CD4-positive, alpha-beta T cell (primary cell): ENCODE data around the gene DEFB132. TPM values are rescaled to one million over a fixed set of nuclear protein-coding genes. Genes with fewer than 3 reads are reported as not detected.
A peak's percentile ranks its signal among the peaks of the same experiment; 100 is the strongest.

ENCODE experiments used
- ATAC-seq: fragments of 200-7000 bp; cut with Tn5 transposase; one replicate; pipeline ENCODE4 v1.10.0; 2022; ENCODE audit warnings: mild to moderate bottlenecking; ENCODE audit not compliant: poor library complexity
- CTCF ChIA-PET: fragments of 350-600 bp; sonication (Branson Sonifier 250); formaldehyde crosslinking; loops from one replicate; lab custom pipeline; 2021; ENCODE audit warnings: antibody characterized with exemption, inconsistent platforms; lab: Charles Lee
- POLR2A ChIA-PET: fragments of 350-600 bp; sonication (Branson Sonifier 250); formaldehyde crosslinking; loops from one replicate; lab custom pipeline; 2021; ENCODE audit warnings: antibody characterized with exemption, inconsistent platforms; lab: Charles Lee
- DNase-seq, 14 experiments: peaks; one replicate each; pipeline ENCODE4 v3.0.0-alpha.2; 2013 to 2020; ENCODE audit warnings: mixed read lengths in 2 of 14
- H3K27ac ChIP-seq, 2 donors: one replicate each; pipeline versions ENCODE4 v1.5.1 to v1.7.0; 2013; ENCODE audit warnings: low read length in 2 of 2, low read depth in 1 of 2, mild to moderate bottlenecking in 1 of 2
- H3K27me3 ChIP-seq, 2 experiments: 1 replicate in 1 of 2; 2 replicates in 1 of 2; pipeline versions ENCODE4 v1.6.1 to v1.7.0; 2013; ENCODE audit warnings: low read length in 2 of 2, control low read depth in 1 of 2, mild to moderate bottlenecking in 1 of 2, moderate library complexity in 1 of 2; ENCODE audit not compliant: insufficient read depth in 2 of 2, control insufficient read depth in 1 of 2
- H3K36me3 ChIP-seq: one replicate; pipeline ENCODE4 v1.6.1; 2013; ENCODE audit warnings: low read length, control low read depth; ENCODE audit not compliant: insufficient read depth
- H3K4me1 ChIP-seq: one replicate; pipeline ENCODE4 v1.6.1; 2013; ENCODE audit warnings: low read length, control low read depth; ENCODE audit not compliant: insufficient read depth
- H3K4me3 ChIP-seq: one replicate; pipeline ENCODE4 v1.5.1; 2013; ENCODE audit warnings: mild to moderate bottlenecking, low read length, moderate library complexity
- H3K9me3 ChIP-seq, 2 experiments: 1 replicate in 1 of 2; 2 replicates in 1 of 2; pipeline versions ENCODE4 v1.6.1 to v1.7.0; 2013; ENCODE audit warnings: low read length in 2 of 2, mild to moderate bottlenecking in 2 of 2, control low read depth in 1 of 2, moderate library complexity in 1 of 2; ENCODE audit not compliant: control insufficient read depth in 1 of 2, insufficient read depth in 1 of 2
- H3K27ac Mint-ChIP-seq: one replicate; pipeline ENCODE4 v1.8.0; 2020; ENCODE audit warnings: mixed read lengths
- H3K27me3 Mint-ChIP-seq: one replicate; pipeline ENCODE4 v1.8.0; 2021; ENCODE audit warnings: mixed read lengths
- H3K36me3 Mint-ChIP-seq: one replicate; pipeline ENCODE4 v1.8.0; 2021; ENCODE audit warnings: low read depth, mixed read lengths
- H3K4me1 Mint-ChIP-seq: one replicate; pipeline ENCODE4 v1.8.0; 2021; ENCODE audit warnings: low read depth, mixed read lengths
- H3K4me3 Mint-ChIP-seq: one replicate; pipeline ENCODE4 v1.8.0; 2020; ENCODE audit warnings: mild to moderate bottlenecking, mixed read lengths
- H3K9me3 Mint-ChIP-seq: one replicate; pipeline ENCODE4 v1.8.0; 2020; ENCODE audit warnings: mixed read lengths
- CTCF ChIP-seq: fragments of 200-600 bp; IDR thresholded peaks from one replicate; pipeline ENCODE4 v1.8.0; 2022; ENCODE audit warnings: antibody characterized with exemption, mild to moderate bottlenecking
- intact Hi-C, 2 experiments: fragments of 100-400 bp; cut with DNase I in 1 of 2; cut with micrococcal nuclease in 1 of 2; formaldehyde crosslinking; loops; one replicate each; pipeline versions ENCODE4 v1.15.1 to v1.9.0; 2023 to 2025; cut with DNase I, micrococcal nuclease
- total RNA-seq, 174 experiments: library from RNA in 2 of 174; stranded (reverse) in 2 of 174; gene quantifications; one replicate each; pipeline ENCODE4 v1.2.3 and lab custom pipeline; 2021 to 2026

Gene DEFB132
- total RNA-seq, 2 experiments from 2014 or later: not detected

- Histone ChIP-seq H3K27ac (no peak overlapping the region), H3K4me1 (no peaks in the 10 kb centered on the region), H3K36me3 (no peaks in the 10 kb centered on the region), H3K9me3 (no peaks in the 10 kb centered on the region), H3K27me3 (peaks cover 0 to 2% of the 10 kb centered on the region in 2 experiments), H3K4me3 (no peak overlapping the region)
- CTCF ChIA-PET: interaction anchor here (0.6 to 1.2 kb wide), 2 partner anchors 70 to 71 kb away, joined by 3 to 5 read pairs; no protein-coding TSS in a partner anchor
- Mint-ChIP-seq H3K9me3 (no peaks in the 10 kb centered on the region), H3K4me3 (no peak overlapping the region), H3K27ac (no peak overlapping the region), H3K4me1 (peaks cover 7% of the 10 kb centered on the region), H3K36me3 (no peaks in the 10 kb centered on the region), H3K27me3 (no peaks in the 10 kb centered on the region)
- ATAC-seq (no peak), DNase-seq (peak in 5 of 14 experiments; percentile 6 to 38 (median 28))
- POLR2A ChIA-PET: no interaction called here
- no peak for TF ChIP-seq CTCF
- intact Hi-C loops: no loop called here
Measured at GRCh38 chr20:258963-259362, 1.4 kb downstream of the DEFB132 start.

- CTCF ChIA-PET: no interaction called here
Measured at GRCh38 chr20:259981-260380, 2.5 kb downstream of the DEFB132 start.

GRCh38 chr20:263701-264100 is 6.2 kb downstream of the DEFB132 start:
- Mint-ChIP-seq H3K36me3 (no peaks in the 10 kb centered on the region), H3K27me3 (peaks cover 4% of the 10 kb centered on the region), H3K27ac (no peak overlapping the region), H3K4me1 (peaks cover 16% of the 10 kb centered on the region), H3K9me3 (no peaks in the 10 kb centered on the region), H3K4me3 (no peak overlapping the region)
- Histone ChIP-seq H3K4me1 (peaks cover 8% of the 10 kb centered on the region), H3K9me3 (no peaks in the 10 kb centered on the region), H3K4me3 (no peak overlapping the region), H3K27ac (no peak overlapping the region), H3K27me3 (no peaks in the 10 kb centered on the region), H3K36me3 (no peaks in the 10 kb centered on the region)
- CTCF ChIA-PET: no interaction called here
- ATAC-seq (no peak), DNase-seq (no peak)
- POLR2A ChIA-PET: no interaction called here
- intact Hi-C loops: no loop called here
- no peak for TF ChIP-seq CTCF

More at GRCh38 chr20:259981-260380, 2.5 kb downstream of the DEFB132 start:
- no peaks in the 10 kb centered on the region for H3K36me3 Mint-ChIP-seq
- no peak overlapping the region for H3K27ac ChIP-seq
- peaks cover 7% of the 10 kb centered on the region for H3K4me1 Mint-ChIP-seq
- ATAC-seq (no peak), DNase-seq (no peak)
- POLR2A ChIA-PET: no interaction called here
- H3K27me3 Mint-ChIP-seq: no peaks in the 10 kb centered on the region
- H3K27ac Mint-ChIP-seq: no peak overlapping the region
- no peaks in the 10 kb centered on the region for H3K36me3 ChIP-seq
- no peak overlapping the region for H3K4me3 ChIP-seq
- H3K4me3 Mint-ChIP-seq: no peak overlapping the region
- H3K27me3 ChIP-seq: no peaks in the 10 kb centered on the region
- no peaks in the 10 kb centered on the region for H3K9me3 Mint-ChIP-seq
- no peak for TF ChIP-seq CTCF
- H3K9me3 ChIP-seq: no peaks in the 10 kb centered on the region
- intact Hi-C loops: no loop called here
- no peaks in the 10 kb centered on the region for H3K4me1 ChIP-seq
